GM21528 (cell line): Measurements from ENCODE around the gene HSF2BP.
"Not testable (repeated sequence)": the region's sequence is repeated elsewhere in the genome, so short reads cannot be mapped to it uniquely, and the experiment has no call there.

ENCODE experiments used
- ATAC-seq: cut with Tn5 transposase; IDR thresholded peaks from one replicate; pipeline ENCODE4 v1.9.1; 2021; ENCODE audit warnings: mild to moderate bottlenecking, moderate library complexity; ENCODE audit not compliant: unreplicated experiment, low FRiP score

HSF2BP gene

GRCh38 chr21:43659136-43660000 is at the start of gene HSF2BP, which contains the start of gene RRP1B:
HSF2BP (minus strand) TSS chr21:43659488; CDS start chr21:43658096, 1,392 bp downstream.
RRP1B (plus strand) TSS chr21:43659560; CDS start chr21:43659665, 105 bp downstream.
- peak; percentile 81 for ATAC-seq

GRCh38 chr21:43708745-43709381 is 49.6 kb upstream of the HSF2BP start:
- no peak for ATAC-seq

- no peak for ATAC-seq
Observed at GRCh38 chr21:43707462-43707861, 48.2 kb upstream of the HSF2BP start.

GRCh38 chr21:43703035-43703880 is 44.0 kb upstream of the HSF2BP start:
- no peak for ATAC-seq

GRCh38 chr21:43702785-43703034 is 43.4 kb upstream of the HSF2BP start:
- ATAC-seq: no peak

GRCh38 chr21:43701936-43702784 is 42.9 kb upstream of the HSF2BP start:
- ATAC-seq: no peak

GRCh38 chr21:43699933-43700599 is 40.8 kb upstream of the HSF2BP start:
- ATAC-seq: no peak

GRCh38 chr21:43699492-43699777 is 40.1 kb upstream of the HSF2BP start:
- ATAC-seq: not testable (repeated sequence)

- ATAC-seq: no peak
Observed at GRCh38 chr21:43697758-43698643, 38.7 kb upstream of the HSF2BP start.

- no peak for ATAC-seq
Observed at GRCh38 chr21:43696214-43696613, 36.9 kb upstream of the HSF2BP start.

- no peak for ATAC-seq
Observed at GRCh38 chr21:43694437-43695079, 35.3 kb upstream of the HSF2BP start.

GRCh38 chr21:43693981-43694380 is 34.7 kb upstream of the HSF2BP start:
- no peak for ATAC-seq

GRCh38 chr21:43692949-43693348 is 33.7 kb upstream of the HSF2BP start:
- ATAC-seq: no peak

- ATAC-seq: no peak
Observed at GRCh38 chr21:43691801-43692200, 32.5 kb upstream of the HSF2BP start.

- ATAC-seq: no peak
Observed at GRCh38 chr21:43691086-43691795, 32.0 kb upstream of the HSF2BP start.

- no peak for ATAC-seq
Observed at GRCh38 chr21:43690346-43690745, 31.1 kb upstream of the HSF2BP start.

- no peak for ATAC-seq
Observed at GRCh38 chr21:43689556-43690337, 30.5 kb upstream of the HSF2BP start.
